ENCODE measurements around the gene PRKRA. TPM values are rescaled to one million over a fixed set of nuclear protein-coding genes. Genes with fewer than 3 reads are reported as not detected.
A peak's percentile ranks its signal among the peaks of the same experiment; 100 is the strongest.

Gene PRKRA
- polyA plus RNA-seq, 1 of the 3 experiments (the other 2 are of a cell fraction), result 44.3 TPM

- no peaks in the 10 kb centered on the region; the same call in 1 of the 2 replicates for H4K20me1 ChIP-seq (ENCODE audit: insufficient read depth)
- H3K4me1 ChIP-seq (ENCODE audit: control insufficient read depth in 1 of 2, insufficient read depth in 2 of 2, low read depth in 1 of 2, low read length in 1 of 2), result peaks cover 7 to 14% of the 10 kb centered on the region in 2 experiments
- CTCF ChIA-PET, result interaction anchor here (2.4 kb wide), 1 partner anchor 59 kb away, joined by 6 read pairs; no protein-coding TSS in a partner anchor
- H3F3A ChIP-seq (replicated peaks; ENCODE audit: insufficient read depth), result peaks cover 9% of the 10 kb centered on the region
- no peak for DNase-seq
- 29% methylated on average over 4 of the region's 4 CpGs for WGBS (ENCODE audit: low lambda C conversion rate)
- TF ChIP-seq CTCF (IDR thresholded peaks at IDR 0.05), result no peak
- no peak for TF ChIP-seq NRF1 (IDR thresholded peaks at IDR 0.05; ENCODE audit: low read depth, low read length)
- no peak for TF ChIP-seq IRF3 (IDR thresholded peaks at IDR 0.05; ENCODE audit: low read depth, low read length)
- TF ChIP-seq TAF1 (IDR thresholded peaks at IDR 0.05; ENCODE audit: borderline replicate concordance, low read depth, low read length), result no peak
- no peak for TF ChIP-seq CHD2 (IDR thresholded peaks at IDR 0.05; ENCODE audit: low read length, partially characterized antibody)
- TF ChIP-seq ELF1 (IDR thresholded peaks at IDR 0.05), result no peak
- TF ChIP-seq JUND (IDR thresholded peaks at IDR 0.05), result peak; percentile 65
- TF ChIP-seq FOXM1 (IDR thresholded peaks at IDR 0.05; ENCODE audit: low read depth), result no peak
- no peak for TF ChIP-seq REST (IDR thresholded peaks at IDR 0.05; ENCODE audit: low read depth, low read length)
- peak; percentile 83 for TF ChIP-seq NFIC (IDR thresholded peaks at IDR 0.05; ENCODE audit: borderline replicate concordance)
- TF ChIP-seq MXI1 (IDR thresholded peaks at IDR 0.05; ENCODE audit: low read depth, low read length), result no peak
- peak; percentile 59 for TF ChIP-seq FOSL2 (IDR thresholded peaks at IDR 0.05; ENCODE audit: borderline replicate concordance, low read depth)
- no peak for TF ChIP-seq EZH2phosphoT487 (IDR thresholded peaks at IDR 0.05; ENCODE audit: borderline replicate concordance, low read depth)
- peak; percentile 47; the same call in 1 of the 2 replicates for TF ChIP-seq TCF12 (IDR thresholded peaks at IDR 0.05)
- TF ChIP-seq MAX (IDR thresholded peaks at IDR 0.05; ENCODE audit: low read depth), result peak; percentile 77
- TF ChIP-seq PBX3 (IDR thresholded peaks at IDR 0.05), result peak; percentile 63
- TF ChIP-seq EP300 (IDR thresholded peaks at IDR 0.05; ENCODE audit: borderline replicate concordance in 1 of 2, low read depth in 1 of 2, low read length in 1 of 2), result peak in 1 of 2 experiments; percentile 47; a peak in 1 of 4 replicates
- 0 out of 2 replicates have a peak, but pooled peaks have one; percentile 17 for TF ChIP-seq TEAD4 (IDR thresholded peaks at IDR 0.05; ENCODE audit: borderline replicate concordance, insufficient read depth)
- H3K4me2 ChIP-seq, result peak overlapping the region; percentile 32
- POLR2A ChIA-PET, result interaction anchor here (0.9 to 1.2 kb wide), 2 partner anchors 23 kb away, joined by 3 to 4 read pairs; partner anchors contain the start of genes PJVK and PRKRA
- H3K9me3 ChIP-seq, result no peaks in the 10 kb centered on the region
- H3K9ac ChIP-seq, result no peak overlapping the region; the same call in 1 of the 2 replicates
- H3K79me2 ChIP-seq (ENCODE audit: insufficient read depth), result peaks cover 55% of the 10 kb centered on the region
- no peaks in the 10 kb centered on the region for H3K27me3 ChIP-seq (ENCODE audit: insufficient read depth)
- peaks cover 5 to 13% of the 10 kb centered on the region in 2 experiments for H3K36me3 ChIP-seq (replicated peaks in 1 of 2; ENCODE audit: control insufficient read depth in 1 of 2, insufficient read depth in 2 of 2, low read length in 1 of 2)
- H3K4me3 ChIP-seq (ENCODE audit: low read depth in 2 of 2, low read length in 1 of 2), result no peak overlapping the region
- H3K27ac ChIP-seq (ENCODE audit: low read depth in 2 of 2, low read length in 1 of 2), result peak overlapping the region in 1 of 2 experiments; percentile 30; a peak in 2 of 4 replicates
- H2AFZ ChIP-seq (ENCODE audit: low read depth), result no peak overlapping the region
- H3K9me2 ChIP-seq, result no peaks in the 10 kb centered on the region
Measured at GRCh38 chr2:178473931-178474330, 23.0 kb upstream of the PRKRA start.

Measured in SK-N-SH (cell line).